Measurements from ENCODE around the gene HOXA3.

HOXA3 gene

DNA sequence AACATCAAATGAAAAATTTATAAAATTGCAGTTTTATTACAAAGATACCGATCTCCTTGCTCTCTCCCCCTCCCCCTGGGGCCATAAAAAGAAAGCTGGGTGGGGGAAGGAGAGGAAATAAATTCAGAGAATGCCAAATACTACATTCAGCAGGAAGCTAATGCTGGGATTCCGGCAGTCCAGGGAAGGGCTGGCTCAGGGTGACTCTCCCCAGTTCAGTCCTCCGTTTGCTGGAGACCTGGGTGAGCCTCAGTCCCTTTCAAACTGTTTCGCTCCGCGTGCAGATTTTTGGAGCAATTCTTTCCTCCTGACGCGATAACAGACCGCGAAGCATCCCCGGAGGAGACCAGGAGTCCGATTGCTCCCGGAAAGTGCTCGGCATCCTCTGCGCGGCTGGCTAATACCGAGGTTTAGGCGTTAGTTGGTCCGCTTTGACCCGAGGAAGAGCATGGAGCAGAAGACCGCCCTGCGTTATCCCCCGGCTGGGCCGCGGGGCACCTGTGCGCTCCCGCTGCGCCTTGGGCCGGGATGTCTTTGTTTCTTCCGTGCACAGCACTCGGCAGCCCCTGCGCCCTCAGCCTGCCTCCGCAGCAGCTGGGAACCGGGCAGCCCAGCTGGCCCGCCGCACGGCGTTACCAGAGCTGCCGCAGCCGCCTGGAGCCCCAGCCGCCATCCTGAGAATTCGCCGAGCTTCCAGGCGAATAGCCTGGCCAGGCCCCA, 46.0 kb downstream of the HOXA3 start:
- in situ Hi-C loops (cut with MboI; ENCODE audit: low pct_unique_long_range_greater_than_20kb, low sequenced_read_pairs, unreplicated experiment): no loop called here
- no peak for DNase-seq (ENCODE audit: low spot score)

DNA sequence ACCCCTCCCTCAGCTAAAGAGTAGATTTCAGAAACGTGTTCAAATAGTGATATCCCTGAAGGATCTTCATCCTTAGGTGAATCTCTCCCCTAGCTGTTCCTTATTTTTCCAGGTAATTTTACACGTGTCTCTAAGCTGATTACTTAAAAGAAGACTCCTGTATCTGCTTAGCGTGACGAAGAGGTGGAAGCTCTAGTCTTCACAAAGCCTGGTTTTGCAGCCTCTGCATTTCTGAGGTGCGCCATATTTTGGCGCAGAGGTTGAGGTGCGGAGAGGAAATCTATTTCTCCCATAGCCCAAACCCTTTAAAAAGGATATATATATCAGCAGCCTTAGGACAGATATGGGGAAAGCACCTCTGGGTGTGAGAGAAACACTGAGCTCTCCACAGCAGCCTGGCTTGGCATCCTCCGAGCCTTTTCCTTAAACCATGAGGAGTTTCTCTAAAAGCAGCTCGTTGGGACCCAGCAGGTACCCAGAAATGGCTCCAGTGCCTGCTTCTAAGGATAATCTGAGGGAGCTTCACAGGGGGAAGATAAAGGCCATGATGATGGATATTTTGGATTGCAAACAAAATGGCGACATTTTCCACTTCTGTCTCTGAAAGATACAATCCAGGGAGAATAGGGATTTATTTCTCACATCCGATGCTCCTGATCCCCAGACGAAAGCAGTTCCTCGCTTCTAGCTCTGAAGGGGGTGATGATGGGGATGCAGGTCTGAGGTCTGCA, 46.9 kb downstream of the HOXA3 start:
- in situ Hi-C loops (cut with MboI; ENCODE audit: low pct_unique_long_range_greater_than_20kb, low sequenced_read_pairs, unreplicated experiment): no loop called here
- TF ChIP-seq, protein P1, sequence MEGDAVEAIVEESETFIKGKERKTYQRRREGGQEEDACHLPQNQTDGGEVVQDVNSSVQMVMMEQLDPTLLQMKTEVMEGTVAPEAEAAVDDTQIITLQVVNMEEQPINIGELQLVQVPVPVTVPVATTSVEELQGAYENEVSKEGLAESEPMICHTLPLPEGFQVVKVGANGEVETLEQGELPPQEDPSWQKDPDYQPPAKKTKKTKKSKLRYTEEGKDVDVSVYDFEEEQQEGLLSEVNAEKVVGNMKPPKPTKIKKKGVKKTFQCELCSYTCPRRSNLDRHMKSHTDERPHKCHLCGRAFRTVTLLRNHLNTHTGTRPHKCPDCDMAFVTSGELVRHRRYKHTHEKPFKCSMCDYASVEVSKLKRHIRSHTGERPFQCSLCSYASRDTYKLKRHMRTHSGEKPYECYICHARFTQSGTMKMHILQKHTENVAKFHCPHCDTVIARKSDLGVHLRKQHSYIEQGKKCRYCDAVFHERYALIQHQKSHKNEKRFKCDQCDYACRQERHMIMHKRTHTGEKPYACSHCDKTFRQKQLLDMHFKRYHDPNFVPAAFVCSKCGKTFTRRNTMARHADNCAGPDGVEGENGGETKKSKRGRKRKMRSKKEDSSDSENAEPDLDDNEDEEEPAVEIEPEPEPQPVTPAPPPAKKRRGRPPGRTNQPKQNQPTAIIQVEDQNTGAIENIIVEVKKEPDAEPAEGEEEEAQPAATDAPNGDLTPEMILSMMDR (IDR thresholded peaks at IDR 0.05; ENCODE audit: extremely low read depth, insufficient read depth, missing control alignments): no peak
- no peak for DNase-seq (ENCODE audit: low spot score)

More for the DNA sequence above, 46.0 kb downstream of the HOXA3 start:
- TF ChIP-seq, protein P1 (IDR thresholded peaks at IDR 0.05; ENCODE audit: extremely low read depth, insufficient read depth, missing control alignments): no peak

DNA sequence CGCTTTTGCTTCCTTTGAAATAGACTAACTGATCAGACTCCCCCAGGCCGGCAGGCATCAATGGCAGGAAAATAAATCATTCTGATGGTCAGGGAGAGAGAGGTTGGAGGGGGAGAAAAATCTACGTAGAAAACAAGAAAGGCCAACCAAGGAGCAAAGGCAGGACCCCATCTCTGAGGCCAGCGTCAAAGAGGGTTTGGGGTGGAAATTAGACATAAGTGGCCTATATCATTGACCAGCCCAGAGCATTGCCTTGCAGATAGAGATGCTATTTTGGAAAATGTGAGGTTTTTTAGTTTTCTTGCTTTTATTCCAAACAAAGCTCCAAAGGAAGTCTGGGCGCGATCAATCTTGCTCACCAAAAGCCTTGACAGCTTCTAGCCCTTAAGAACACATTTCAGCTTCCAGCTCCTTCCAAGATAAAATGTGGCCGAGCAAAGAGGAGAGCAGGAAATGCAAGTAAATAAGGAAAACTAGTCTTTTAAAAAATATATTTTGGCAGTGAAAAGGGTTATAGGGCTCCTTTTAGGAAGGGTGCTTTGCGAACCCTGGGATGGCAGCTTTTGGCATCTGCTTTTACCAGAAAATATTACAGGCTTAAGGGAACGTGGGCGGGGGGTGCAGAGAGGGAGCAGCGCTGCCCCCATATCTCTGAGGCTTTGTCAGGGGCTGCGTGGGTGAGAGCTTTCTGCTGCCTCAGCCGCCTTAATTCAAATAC, 47.9 kb downstream of the HOXA3 start:
- TF ChIP-seq, protein P1 (IDR thresholded peaks at IDR 0.05; ENCODE audit: extremely low read depth, insufficient read depth, missing control alignments): no peak
- in situ Hi-C loops (cut with MboI; ENCODE audit: low pct_unique_long_range_greater_than_20kb, low sequenced_read_pairs, unreplicated experiment): no loop called here

DNA sequence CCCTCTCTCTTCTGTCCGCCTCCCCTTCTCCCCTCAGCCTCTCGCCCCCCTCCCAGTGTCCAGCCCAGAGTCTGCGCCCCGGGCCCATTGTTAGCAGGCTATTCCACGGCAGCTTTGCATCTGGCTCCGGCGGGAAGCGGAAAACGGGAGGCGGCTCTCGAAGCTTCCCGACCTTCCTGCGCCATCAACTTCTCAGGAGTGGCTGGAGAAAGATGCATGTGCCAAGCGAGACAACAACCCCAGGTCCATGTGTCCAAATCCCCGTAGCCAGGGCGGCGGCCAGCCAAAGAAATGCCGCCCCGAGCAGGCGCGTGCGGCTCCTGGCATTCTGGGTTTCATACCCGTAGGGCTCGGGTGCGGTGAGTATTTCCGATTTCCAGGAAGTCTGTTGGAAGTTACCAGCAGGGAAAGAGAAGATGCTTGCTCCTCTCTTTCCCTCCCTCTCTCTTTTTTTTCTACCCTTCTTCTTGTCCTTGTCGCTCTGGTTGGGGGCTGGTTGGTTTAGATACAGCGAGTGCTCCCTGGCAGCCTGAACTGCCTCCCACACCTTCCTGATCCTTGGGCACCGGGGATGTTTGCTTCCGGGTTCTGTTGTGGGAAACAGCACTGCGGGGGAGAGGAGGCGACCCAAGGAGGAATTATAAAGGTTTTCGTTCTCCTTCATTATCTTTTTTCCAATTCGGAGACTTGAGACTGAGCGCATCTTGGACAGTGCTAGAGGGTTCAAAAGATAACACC, 48.7 kb downstream of the HOXA3 start:
- in situ Hi-C loops (cut with MboI; ENCODE audit: low pct_unique_long_range_greater_than_20kb, low sequenced_read_pairs, unreplicated experiment): no loop called here
- TF ChIP-seq, protein P1 (IDR thresholded peaks at IDR 0.05; ENCODE audit: extremely low read depth, insufficient read depth, missing control alignments): no peak
- DNase-seq (ENCODE audit: low spot score): no peak

More for the DNA sequence above, 47.9 kb downstream of the HOXA3 start:
- DNase-seq (ENCODE audit: low spot score): no peak

DNA sequence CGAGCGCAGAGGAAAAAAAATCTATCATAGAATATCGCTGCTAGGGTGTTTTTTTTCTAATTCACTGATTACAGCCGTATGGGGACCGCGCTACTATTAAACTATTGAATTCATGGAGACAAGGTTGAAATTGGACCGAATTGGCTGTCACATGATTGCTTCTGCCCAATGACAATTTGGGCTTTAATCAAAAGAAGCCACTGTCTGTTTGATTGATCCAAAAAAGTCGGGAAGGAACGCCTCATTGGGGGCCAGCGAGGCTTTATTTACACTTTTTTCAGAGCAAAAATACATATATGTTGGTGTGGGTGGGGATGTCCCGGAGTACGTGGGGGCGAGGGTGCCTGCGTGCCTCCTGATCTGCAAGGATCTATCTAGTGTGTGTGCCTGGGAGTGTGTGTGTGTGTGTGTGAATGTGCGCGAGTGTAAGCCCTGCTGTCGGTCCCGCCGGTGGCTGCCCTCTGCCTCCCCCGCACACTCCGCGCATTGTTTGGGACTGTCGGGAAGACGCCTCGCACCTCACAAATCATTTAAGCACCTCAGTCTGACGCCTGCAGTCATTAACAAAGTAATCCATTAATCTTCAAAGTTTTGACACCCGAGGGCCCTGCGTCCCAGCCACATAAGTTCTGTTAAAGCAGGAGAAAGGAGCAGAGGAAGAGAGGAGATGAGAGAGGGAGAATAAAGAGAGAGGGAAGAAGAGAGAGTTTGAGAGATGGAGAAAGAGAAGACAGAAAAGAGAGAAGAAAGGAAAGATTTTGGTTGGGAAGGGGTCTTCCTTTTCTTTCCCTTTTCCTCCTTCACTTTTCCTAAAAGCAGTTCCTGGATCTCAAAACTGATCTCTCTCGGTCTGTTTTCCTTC, 49.6 kb downstream of the HOXA3 start, which contains the start of gene HOXA2:
TSS of gene HOXA2 (minus strand) at position 103 of the 862 bp plus-strand sequence. CDS start 183 bp downstream, outside the sequence.
- no peak for DNase-seq (ENCODE audit: low spot score)
- TF ChIP-seq, protein P1 (IDR thresholded peaks at IDR 0.05; ENCODE audit: extremely low read depth, insufficient read depth, missing control alignments): no peak
- in situ Hi-C loops (cut with MboI; ENCODE audit: low pct_unique_long_range_greater_than_20kb, low sequenced_read_pairs, unreplicated experiment): no loop called here
